NCI-H2227 (cell line): ENCODE data around the gene NOTCH1.

Experiments used
- DNase-seq: peaks from one replicate; lab custom pipeline; 2025; ENCODE audit not compliant: unreplicated experiment; lab: John Stamatoyannopoulos, UW

NOTCH1 gene

DNA sequence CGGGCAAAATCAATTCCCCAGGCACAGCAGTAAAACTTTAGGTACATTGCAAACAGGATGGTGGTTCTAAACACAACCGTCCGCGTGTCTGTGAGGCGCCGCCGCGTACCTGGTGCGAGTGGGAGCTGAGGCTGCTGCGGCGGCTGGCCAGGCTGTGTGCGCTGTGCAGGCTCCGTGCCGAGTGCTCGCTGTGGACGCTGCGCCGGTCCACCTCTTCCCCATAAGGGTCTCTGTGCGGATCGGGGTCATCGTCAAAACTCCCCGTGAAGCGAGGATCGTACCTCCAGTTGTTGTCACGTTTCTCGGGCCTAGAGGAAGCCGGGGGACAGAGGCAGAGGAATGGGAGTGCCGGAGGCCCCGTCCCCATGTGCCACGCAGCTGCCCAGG is 79.7 kb downstream of the NOTCH1 start:
- no peak for DNase-seq

DNA sequence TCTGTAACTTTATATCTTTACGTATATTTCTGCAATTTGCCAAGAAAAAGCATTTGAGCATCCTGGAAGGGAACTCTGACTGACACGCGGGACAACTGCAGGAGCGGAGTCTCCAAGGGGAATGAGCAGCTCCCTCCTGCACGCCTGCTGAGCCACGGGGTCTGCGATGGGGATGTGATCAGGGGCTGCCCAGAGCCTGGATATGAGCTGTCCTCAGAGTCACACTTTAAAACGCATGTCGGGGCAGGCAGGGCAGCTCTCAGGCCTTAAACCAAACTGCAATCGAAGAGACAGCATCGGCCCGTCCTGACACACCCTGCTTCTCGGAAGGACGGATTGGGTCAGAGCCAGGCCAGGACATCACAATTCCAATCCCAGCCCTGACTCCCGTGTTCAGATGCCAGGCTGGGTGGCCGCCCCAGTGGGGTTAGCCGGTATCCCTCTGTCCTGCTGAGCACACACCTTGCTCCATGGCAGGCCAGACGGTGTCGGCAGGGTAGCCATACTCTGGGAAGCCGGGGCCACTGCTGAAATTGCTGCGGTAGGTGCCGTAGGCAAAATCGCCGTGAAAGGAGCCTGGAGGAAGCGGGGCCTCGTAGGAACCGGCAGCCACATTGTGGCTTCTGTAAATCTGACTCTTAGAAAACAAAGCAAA is 80.2 kb downstream of the NOTCH1 start:
- DNase-seq, result no peak

DNA sequence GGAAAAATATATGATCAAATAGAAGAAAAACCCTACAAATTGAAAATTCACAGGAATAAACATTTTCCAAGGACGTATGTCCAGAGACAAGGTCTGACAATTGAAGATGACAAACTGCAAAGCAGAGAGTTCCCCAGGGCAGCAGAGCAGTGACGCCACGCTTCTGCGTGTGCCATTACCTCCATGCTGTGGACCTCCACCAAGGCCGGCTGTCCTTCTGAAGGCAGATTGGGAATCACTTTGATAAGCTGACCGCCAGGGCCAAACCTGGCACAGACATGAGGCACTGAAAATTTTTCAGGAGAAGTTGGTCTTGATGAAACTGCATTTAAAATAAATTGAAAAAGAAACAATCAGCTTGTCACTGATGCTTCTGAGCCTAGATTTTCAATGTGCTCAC is 81.6 kb downstream of the NOTCH1 start:
- no peak for DNase-seq

DNA sequence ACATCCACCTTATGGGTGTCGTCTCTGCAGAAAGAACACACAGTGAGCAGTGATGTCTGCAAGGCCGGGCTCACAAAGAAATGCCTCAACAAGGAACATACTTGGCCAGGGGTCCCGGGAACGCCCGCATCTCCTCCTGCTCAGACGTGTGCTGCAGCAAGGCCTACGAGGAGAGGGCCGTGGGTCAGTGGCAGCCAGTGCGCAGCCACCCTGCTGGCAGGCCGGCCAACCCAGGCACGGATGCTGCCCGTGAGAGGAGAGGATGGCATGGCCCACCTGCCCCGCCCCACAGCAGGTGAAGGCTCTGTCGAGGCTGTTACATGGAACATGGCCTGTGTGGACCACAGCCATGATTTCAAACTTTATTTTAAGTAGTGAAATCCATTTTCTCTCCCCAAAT is 82.3 kb downstream of the NOTCH1 start:
- no peak for DNase-seq

DNA sequence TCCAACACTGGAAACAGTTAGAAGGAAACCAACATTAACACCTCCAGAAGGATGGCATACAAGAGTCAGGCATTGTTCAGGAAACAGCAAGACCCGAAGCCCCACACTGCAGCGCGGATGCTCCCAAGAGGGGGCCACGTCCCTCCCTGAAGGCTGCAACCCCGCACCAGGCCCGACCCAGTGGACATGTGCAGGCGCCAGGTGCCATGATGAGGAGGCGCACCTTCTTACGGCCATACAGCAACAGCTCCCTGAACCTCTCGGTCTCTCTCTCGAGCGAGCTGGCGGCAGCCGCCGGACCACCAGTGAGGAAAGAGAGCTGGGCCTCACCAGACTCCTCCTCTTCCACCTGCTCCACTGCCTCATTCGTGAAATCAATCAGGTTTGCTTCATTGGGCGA is 83.2 kb downstream of the NOTCH1 start:
- no peak for DNase-seq

DNA sequence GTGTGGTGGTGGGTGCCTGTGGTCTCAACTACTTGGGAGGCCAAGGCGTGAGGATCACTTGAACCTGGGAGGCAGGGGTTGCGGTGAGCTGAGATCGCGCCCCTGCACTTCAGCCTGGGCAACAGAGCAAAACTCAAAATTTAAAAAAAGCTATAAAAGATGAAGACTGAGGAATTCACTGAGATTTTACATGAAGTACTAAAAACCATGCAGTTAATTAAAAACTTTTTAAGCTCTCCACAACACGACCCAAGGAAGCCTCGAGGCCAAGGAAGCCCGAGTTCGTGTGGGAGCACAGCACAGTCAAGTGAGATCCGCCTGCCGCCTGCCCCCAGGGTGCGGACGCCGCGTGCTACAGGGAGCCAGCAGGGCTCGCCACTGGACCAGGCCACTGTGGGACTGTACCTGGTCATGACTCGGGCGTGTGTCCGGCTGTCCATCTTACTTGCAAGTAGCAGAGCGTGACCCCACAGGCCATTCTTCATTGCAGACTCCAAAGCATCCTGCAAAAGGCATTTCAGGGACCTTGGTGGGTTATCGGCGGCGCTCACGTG is 85.0 kb downstream of the NOTCH1 start:
- no peak for DNase-seq

DNA sequence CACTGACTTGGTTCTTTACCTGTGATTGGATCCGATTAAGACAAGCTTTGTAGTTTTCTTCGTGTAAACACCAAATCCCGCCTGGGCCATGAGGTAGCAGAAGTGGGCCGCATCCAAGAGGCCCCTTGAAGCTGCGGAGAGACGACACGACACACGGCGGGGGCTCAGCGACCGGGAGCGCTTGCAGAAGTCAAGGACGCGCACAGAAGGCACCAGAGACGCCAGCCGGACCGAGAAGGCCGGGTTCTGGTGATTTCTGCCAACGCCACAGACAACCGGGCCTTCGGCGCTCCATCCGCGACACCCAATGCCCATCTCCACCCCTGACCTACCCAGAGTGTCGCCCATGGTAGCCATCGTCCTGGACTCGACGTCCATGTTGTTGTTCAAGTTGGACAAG is 86.4 kb downstream of the NOTCH1 start:
- DNase-seq, result no peak

DNA sequence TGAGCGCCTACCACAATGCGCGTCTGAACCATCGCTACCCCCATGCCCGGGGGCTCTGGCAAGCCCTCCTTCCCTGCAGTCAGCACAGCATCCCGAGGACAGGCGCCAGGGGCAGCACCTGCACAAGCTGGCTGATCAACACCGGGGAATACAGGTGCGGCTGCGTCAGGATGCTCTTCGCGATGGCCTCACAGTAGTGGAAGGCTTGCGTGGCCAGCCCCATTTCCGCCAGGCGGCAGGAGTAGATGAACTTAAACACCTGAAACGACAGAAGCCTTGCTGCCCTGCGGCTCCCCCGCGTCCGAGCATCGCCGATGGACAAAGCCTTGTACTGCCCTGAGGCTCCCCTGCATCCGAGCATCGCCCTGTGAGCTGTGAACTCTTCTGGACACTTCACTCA is 88.5 kb downstream of the NOTCH1 start:
- DNase-seq, result no peak

DNA sequence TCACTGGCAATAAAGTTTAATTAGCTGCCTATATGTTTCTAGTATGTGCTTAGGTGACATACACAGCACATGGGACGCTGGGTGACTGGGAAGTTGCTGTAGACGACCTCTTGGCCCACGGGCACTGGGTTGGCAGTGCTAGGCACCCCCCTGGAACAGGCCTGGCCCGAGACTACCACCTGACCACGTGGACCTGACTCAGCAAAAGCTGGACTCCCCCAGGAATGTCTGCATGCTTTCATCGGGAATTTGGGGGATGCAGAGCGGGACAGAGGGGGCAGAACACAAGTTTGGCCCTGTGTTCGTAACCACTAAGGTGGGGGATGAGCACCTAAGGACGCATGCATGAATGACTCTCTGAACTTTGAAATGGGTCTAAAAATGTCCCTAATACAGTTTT is 89.6 kb downstream of the NOTCH1 start:
- no peak for DNase-seq

DNA sequence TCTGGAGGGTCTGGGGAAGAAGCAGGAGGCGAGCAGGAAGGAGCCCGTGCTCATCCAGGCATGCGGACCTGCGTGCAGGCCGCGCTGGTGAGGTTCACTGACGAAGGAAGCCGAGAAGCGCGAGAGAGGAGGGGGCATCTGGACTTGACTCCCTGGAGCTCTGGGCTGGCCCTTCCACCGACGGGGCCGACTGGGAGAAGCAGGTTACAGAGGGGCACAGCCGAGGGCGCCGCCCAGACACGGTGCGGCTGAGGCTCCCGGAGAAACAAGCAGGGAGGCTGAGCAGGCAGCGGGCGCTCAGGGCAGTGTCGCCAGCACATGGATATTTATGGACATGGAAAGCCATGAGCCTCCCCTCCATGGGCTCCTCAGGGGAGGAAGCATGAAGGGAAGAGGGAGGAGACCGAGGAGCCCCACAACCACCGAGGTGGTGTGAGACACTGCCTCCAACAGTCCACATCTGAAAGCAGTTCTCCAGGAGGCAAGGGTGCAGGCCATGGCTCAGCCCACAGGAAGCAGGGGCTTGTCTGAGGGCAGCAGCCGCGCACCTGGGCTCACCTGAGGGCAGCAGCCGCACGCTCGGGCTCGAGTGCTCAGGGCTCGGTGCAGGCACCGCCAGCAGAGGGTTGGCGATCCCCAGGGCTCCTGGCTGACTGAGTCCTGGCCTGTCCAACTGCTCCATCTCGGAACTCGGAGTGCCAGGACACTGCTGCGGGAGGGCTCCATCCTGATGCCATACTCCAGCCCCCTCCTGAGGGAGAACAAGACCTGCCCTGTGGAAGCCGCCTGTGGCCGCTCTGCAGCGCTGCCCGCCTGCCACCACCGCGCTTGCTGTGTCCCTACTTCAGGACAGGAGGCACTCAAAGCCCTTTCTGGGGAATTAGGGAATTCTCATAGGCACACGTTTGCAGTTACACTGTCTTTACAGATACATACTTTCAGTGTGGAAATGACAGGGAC is 90.5 kb downstream of the NOTCH1 start:
- DNase-seq, result no peak

DNA sequence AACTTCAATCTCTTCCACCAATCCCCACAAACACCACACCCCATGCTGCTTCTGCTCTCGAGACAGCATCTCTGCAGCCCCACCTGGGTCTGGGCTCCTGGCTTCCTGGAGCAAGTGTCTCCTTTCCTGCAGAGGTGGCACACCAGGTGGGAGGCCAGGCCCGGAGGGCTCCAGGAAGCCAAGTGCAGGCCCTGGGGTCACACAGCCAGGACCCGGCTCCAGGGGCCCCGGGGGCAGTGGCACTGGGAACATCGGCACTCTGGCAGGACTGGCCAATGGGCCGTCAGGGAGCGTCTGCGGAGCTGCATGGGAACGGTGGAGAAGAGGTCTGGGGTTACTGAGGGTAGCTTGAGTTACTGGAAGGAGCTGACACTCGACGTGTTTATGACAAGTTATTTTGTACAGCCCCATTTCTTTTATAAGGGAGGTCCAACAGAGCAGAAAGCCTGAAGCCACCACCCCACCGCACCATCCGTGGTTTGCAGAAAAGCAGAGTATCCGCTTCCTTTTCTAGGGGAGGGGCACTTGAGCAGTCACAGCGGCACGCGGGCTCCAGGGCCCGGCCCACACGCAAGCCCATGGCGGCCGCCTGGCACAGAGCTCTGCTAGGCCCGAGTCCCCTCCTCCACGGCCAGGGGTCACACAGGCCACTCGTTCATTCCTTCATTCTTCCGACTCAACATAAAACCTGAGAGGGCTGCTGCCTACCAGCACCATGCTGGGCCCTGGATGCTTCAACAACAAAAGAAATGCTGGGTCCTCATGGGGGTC is 91.6 kb downstream of the NOTCH1 start:
- DNase-seq, result no peak

DNA sequence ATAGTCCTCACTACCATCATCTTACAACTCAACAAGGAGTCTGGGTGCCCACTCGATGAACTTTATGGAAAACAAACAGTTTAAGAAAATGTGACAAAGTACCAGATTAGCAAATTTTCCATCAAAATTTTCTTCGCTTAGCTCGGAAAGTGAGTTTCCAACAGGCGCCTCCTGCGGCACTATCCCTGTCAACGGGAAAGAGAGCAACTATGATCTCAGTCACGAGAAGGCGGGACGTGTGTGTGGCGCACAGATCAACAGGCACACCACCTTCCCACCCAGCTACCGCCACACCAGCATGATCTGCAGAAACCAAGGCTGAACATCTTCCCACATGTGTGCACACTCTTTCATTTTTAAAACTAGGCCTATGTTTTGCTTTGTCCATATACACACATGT is 92.5 kb downstream of the NOTCH1 start:
- no peak for DNase-seq

DNA sequence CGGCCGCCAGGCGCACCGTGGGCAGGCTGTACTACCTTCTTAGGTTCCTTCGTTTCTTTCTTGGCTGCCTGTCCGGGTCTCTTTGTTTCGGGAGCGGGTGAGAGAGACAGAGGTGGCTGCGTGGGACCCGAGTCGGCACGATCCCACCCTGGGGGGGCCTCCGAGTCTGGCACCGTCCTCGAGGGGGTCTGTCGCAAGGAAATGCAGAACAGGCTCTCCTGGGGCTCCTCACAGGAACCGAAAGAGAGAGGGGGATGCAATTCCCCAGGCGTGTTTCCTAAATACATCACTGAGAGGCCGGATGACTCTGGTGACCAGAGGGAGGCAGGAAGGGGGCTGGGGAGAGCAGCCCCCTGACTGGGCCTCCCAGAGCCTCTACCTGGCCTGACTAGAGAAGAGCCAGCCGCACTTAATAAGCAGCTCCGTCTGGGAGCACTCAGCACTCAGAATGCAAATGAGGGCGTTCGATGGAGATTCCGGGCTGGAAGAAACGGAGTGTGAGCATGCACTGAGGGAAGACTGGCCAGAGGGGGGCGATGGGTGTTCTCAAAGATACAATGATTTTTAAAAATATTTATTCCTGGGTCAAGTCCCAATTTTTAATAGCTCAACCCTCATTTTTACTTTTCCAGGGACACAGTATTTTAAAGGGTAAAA is 94.5 kb downstream of the NOTCH1 start:
- DNase-seq, result peak; percentile 11

DNA sequence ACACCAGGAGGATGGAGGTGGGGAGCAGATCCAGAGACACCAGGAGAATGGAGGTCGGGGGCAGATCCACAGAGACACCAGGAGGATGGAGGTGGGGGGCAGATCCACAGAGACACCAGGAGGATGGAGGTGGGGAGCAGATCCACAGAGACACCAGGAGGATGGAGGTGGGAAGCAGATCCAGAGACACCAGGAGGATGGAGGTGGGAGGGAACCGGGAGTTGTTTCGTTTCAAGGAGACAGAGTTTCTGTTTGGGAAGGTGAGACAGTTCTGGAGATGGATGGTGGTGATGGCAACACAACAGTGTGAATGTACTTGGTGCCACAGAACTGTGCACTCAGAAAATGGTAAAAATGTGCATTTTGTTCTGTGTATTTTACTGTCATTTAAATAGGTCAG is 97.2 kb downstream of the NOTCH1 start:
- DNase-seq, result no peak

DNA sequence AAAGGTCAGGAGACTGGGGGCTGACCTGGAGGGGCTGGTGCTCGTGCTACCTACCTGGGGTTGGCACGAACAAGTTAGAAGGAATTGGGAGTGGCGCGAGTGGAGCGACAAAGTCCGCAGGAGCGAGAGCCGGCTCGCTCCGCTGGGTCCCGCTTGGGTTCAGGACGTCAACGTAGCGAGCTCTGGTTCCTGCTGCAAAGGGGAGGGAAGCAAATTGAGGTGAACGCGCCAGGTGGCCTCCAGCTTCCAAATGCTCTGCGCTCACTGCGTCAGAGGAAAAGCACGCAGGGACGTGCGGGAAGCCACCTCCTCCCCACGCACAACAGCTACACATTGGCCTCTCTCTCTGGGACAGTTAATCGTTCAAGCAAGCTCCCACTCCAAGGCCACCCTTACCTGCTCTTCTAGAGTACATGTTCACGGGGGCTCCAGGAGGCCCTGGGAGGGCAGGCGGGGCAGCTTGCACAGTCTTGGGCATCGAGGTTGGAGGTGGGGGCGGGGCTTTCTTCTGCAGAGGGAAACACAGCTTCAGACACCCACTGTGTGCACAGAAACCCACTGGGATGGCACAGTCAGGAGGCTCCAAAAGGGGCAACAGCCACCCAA is 98.6 kb downstream of the NOTCH1 start:
- DNase-seq, result no peak

DNA sequence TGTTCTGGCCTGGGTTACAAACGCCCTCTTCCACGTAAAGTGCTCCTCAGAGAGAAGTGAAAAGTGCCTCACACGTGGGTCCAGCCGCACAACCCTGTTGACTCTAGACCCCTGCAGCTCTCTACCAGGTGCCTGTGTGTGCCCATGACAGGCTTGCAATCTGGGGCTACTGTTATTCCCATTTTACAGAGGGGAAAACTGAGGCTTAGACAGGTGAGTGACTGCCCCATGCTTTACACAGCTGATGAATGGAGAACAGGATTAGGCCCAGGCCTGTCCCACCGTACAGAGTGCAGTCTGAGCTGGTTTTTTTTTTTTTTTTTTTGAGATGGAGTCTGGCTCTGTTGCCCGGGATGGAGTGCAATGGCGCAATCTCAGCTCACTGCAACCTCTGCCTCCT is 100.0 kb downstream of the NOTCH1 start:
- no peak for DNase-seq
